HepG2 (cell line): ENCODE measurements around the gene PROX1. TPM values are rescaled to one million over a fixed set of nuclear protein-coding genes. Genes with fewer than 3 reads are reported as not detected.

Experiments
- ARNT ChIP-seq: fragments of 450-650 bp; IDR thresholded peaks from 2 replicates; pipeline ENCODE4 v1.6.1; 2017
- CBFB ChIP-seq: sonication (generic); formaldehyde crosslinking; IDR thresholded peaks from 2 replicates; pipeline ENCODE4 v1.4.0; 2020; ENCODE audit warnings: missing genetic modification reagents
- GTF2F1 ChIP-seq: fragments of 150-350 bp; IDR thresholded peaks from 2 replicates; pipeline ENCODE4 v1.6.1; 2014; ENCODE audit warnings: low read length
- HNRNPK ChIP-seq: fragments of 200-400 bp; formaldehyde crosslinking; IDR thresholded peaks from 2 replicates; pipeline ENCODE4 v1.6.1; 2018; ENCODE audit warnings: low read length, low read depth, moderate library complexity, mild to moderate bottlenecking; ENCODE audit not compliant: poor library complexity, severe bottlenecking
- IRX3 ChIP-seq: sonication (generic); formaldehyde crosslinking; IDR thresholded peaks from 2 replicates; pipeline ENCODE4 v1.8.1; 2023; ENCODE audit warnings: mild to moderate bottlenecking, low read depth, missing genetic modification reagents, borderline replicate concordance
- KDM4B ChIP-seq: sonication (generic); formaldehyde crosslinking; IDR thresholded peaks from 2 replicates; pipeline ENCODE4 v1.4.0; 2020; ENCODE audit warnings: missing genetic modification reagents
- KMT2B ChIP-seq: IDR thresholded peaks from 2 replicates; pipeline ENCODE4 v1.6.1; 2016; ENCODE audit warnings: missing genetic modification reagents, missing compliant biosample characterization
- LBX2 ChIP-seq: sonication (generic); formaldehyde crosslinking; IDR thresholded peaks from 2 replicates; pipeline ENCODE4 v1.5.0; 2020; ENCODE audit warnings: missing genetic modification reagents, mild to moderate bottlenecking, borderline replicate concordance
- MAZ ChIP-seq, 2 experiments: sonication (generic) in 1 of 2; formaldehyde crosslinking in 1 of 2; IDR thresholded peaks; 2 replicates each; pipeline versions ENCODE4 v1.5.0 to v1.6.1; 2012 to 2020; ENCODE audit warnings: low read depth in 2 of 2, mild to moderate bottlenecking in 2 of 2, borderline replicate concordance in 1 of 2, improper control_type of control experiment in 1 of 2, low read length in 1 of 2, missing genetic modification reagents in 1 of 2, moderate library complexity in 1 of 2
- NCOR1 ChIP-seq: fragments of 200-600 bp; sonication (generic); IDR thresholded peaks from 2 replicates; pipeline ENCODE4 v1.7.0; 2017; ENCODE audit warnings: antibody characterized with exemption, low read length, borderline replicate concordance
- NFYB ChIP-seq: sonication (generic); formaldehyde crosslinking; IDR thresholded peaks from 2 replicates; pipeline ENCODE4 v1.4.0; 2020; ENCODE audit warnings: missing genetic modification reagents
- ONECUT2 ChIP-seq: sonication (generic); formaldehyde crosslinking; IDR thresholded peaks from 2 replicates; pipeline ENCODE4 v1.4.0; 2020; ENCODE audit warnings: missing genetic modification reagents
- SCMH1 ChIP-seq: sonication (generic); formaldehyde crosslinking; IDR thresholded peaks from 2 replicates; pipeline ENCODE4 v1.9.0; 2021; ENCODE audit warnings: missing genetic modification reagents, mild to moderate bottlenecking, borderline replicate concordance
- TBX2 ChIP-seq: sonication (generic); formaldehyde crosslinking; IDR thresholded peaks from 2 replicates; pipeline ENCODE4 v1.5.0; 2020; ENCODE audit warnings: missing genetic modification reagents, mild to moderate bottlenecking, borderline replicate concordance
- TIGD3 ChIP-seq: sonication (generic); formaldehyde crosslinking; IDR thresholded peaks from 2 replicates; pipeline ENCODE4 v1.5.1; 2020; ENCODE audit warnings: mild to moderate bottlenecking, missing genetic modification reagents, borderline replicate concordance
- TSC22D2 ChIP-seq: sonication (generic); formaldehyde crosslinking; IDR thresholded peaks from 2 replicates; pipeline ENCODE4 v1.5.1; 2020; ENCODE audit warnings: missing genetic modification reagents, mild to moderate bottlenecking, borderline replicate concordance
- ZKSCAN1 ChIP-seq: fragments of 150-350 bp; IDR thresholded peaks from 2 replicates; pipeline ENCODE4 v1.6.1; 2014; ENCODE audit warnings: low read length
- ZNF557 ChIP-seq: sonication (generic); formaldehyde crosslinking; IDR thresholded peaks from 2 replicates; pipeline ENCODE4 v1.4.0; 2020; ENCODE audit warnings: missing genetic modification reagents
- ZUFSP ChIP-seq: sonication (generic); formaldehyde crosslinking; IDR thresholded peaks from 2 replicates; pipeline ENCODE4 v1.9.0; 2021; ENCODE audit warnings: missing genetic modification reagents, mild to moderate bottlenecking, borderline replicate concordance
- polyA plus RNA-seq, 8 experiments: library from polyadenylated mRNA; depleted of rRNA in 3 of 8; stranded (reverse) in 7 of 8; unstranded in 1 of 8; fragments of >200 nt; fragmentation: Illumina TruSeq in 4 of 8; extraction: Trizol in 4 of 8; gene quantifications; 2 replicates each; pipeline versions ENCODE4 v1.2.1 to v1.2.3, GENCODE V29; 2011 to 2016; ENCODE audit warnings: low read depth in 4 of 8, missing spikeins in 1 of 8, mixed read lengths in 1 of 8; ENCODE audit not compliant: insufficient read depth in 1 of 8
- total RNA-seq, 5 experiments: library from RNA; depleted of rRNA; stranded (reverse); fragments of >200 nt; fragmentation: Illumina TruSeq; extraction: Trizol; gene quantifications; 2 replicates each; pipeline ENCODE4 v1.2.3, GENCODE V29; 2016; ENCODE audit warnings: low read depth in 1 of 5
- TF ChIP-seq, protein P1 (sequence below): sonication (generic); formaldehyde crosslinking; IDR thresholded peaks from 2 replicates; pipeline ENCODE4 v1.4.0; 2020; ENCODE audit warnings: missing genetic modification reagents, borderline replicate concordance

PROX1 gene
- total and polyA plus RNA-seq, 2 of the 13 experiments (the other 11 are each of a cell fraction or from before 2014, with no cell fraction given): 12.3 to 30.2 TPM

GRCh38 chr1:213987927-213988506, at the start of gene PROX1 (continued):
- no peak for TF ChIP-seq GTF2F1
- no peak for TF ChIP-seq HNRNPK
- no peak for TF ChIP-seq ZKSCAN1
- TF ChIP-seq TIGD3 (CRISPR knock-in tag): no peak
- no peak for TF ChIP-seq IRX3 (CRISPR knock-in tag)
- TF ChIP-seq NFYB (CRISPR knock-in tag): no peak
- TF ChIP-seq NCOR1: no peak
- peak; percentile 43; the same call in 1 of the 2 replicates for TF ChIP-seq ONECUT2
- no peak for TF ChIP-seq KDM4B (CRISPR knock-in tag)
- no peak for TF ChIP-seq LBX2 (CRISPR knock-in tag)
- TF ChIP-seq CBFB (CRISPR knock-in tag): no peak
- TF ChIP-seq ARNT: no peak
- no peak for TF ChIP-seq SCMH1 (CRISPR knock-in tag)
- TF ChIP-seq MAZ (IDR thresholded peaks at IDR 0.05; ENCODE audit: borderline replicate concordance, low read depth, low read length): 0 out of 2 replicates have a peak, but pooled peaks have one; percentile 3
- TF ChIP-seq MAZ (CRISPR knock-in tag; IDR thresholded peaks at IDR 0.05; ENCODE audit: low read depth): peak; percentile 29; the same call in 1 of the 2 replicates
- TF ChIP-seq TSC22D2 (CRISPR knock-in tag): peak; percentile 31; the same call in 1 of the 2 replicates
- TF ChIP-seq, protein P1, sequence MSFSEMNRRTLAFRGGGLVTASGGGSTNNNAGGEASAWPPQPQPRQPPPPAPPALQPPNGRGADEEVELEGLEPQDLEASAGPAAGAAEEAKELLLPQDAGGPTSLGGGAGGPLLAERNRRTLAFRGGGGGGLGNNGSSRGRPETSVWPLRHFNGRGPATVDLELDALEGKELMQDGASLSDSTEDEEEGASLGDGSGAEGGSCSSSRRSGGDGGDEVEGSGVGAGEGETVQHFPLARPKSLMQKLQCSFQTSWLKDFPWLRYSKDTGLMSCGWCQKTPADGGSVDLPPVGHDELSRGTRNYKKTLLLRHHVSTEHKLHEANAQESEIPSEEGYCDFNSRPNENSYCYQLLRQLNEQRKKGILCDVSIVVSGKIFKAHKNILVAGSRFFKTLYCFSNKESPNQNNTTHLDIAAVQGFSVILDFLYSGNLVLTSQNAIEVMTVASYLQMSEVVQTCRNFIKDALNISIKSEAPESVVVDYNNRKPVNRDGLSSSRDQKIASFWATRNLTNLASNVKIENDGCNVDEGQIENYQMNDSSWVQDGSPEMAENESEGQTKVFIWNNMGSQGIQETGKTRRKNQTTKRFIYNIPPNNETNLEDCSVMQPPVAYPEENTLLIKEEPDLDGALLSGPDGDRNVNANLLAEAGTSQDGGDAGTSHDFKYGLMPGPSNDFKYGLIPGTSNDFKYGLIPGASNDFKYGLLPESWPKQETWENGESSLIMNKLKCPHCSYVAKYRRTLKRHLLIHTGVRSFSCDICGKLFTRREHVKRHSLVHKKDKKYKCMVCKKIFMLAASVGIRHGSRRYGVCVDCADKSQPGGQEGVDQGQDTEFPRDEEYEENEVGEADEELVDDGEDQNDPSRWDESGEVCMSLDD (CRISPR knock-in tag): no peak
- no peak for TF ChIP-seq TBX2 (CRISPR knock-in tag)
- TF ChIP-seq ZNF557 (CRISPR knock-in tag): no peak
- no peak for TF ChIP-seq ZUFSP (CRISPR knock-in tag)
- TF ChIP-seq KMT2B (CRISPR knock-in tag): no peak; the same call in 1 of the 2 replicates
